Liver (tissue), 9 donors: ENCODE results near the gene GPC3. TPM values are rescaled to one million over a fixed set of nuclear protein-coding genes. Genes with fewer than 3 reads are reported as not detected.

ENCODE experiments used
- DNase-seq: peaks from one replicate; pipeline ENCODE4 v3.0.0-alpha.2; 2017; ENCODE audit warnings: low spot score
- H3K27ac ChIP-seq, 2 donors: one replicate each; pipeline ENCODE4 v1.7.0; 2013; ENCODE audit warnings: inconsistent platforms in 2 of 2, low read length in 2 of 2, control low read depth in 1 of 2, low read depth in 1 of 2, mild to moderate bottlenecking in 1 of 2
- H3K27me3 ChIP-seq, 4 donors: one replicate each; pipeline versions ENCODE4 v1.6.1 to v1.7.0; 2013; ENCODE audit warnings: low read length in 3 of 4, inconsistent platforms in 1 of 4, mild to moderate bottlenecking in 1 of 4, moderate library complexity in 1 of 4; ENCODE audit not compliant: control insufficient read depth in 4 of 4, insufficient read depth in 4 of 4
- H3K36me3 ChIP-seq, 4 donors: one replicate each; pipeline versions ENCODE4 v1.6.1 to v1.7.0; 2013; ENCODE audit warnings: low read length in 3 of 4, mild to moderate bottlenecking in 3 of 4, low read depth in 1 of 4, moderate library complexity in 1 of 4; ENCODE audit not compliant: control insufficient read depth in 4 of 4, insufficient read depth in 3 of 4
- H3K4me1 ChIP-seq, 4 donors: one replicate each; pipeline versions ENCODE4 v1.6.1 to v1.7.0; 2013; ENCODE audit warnings: low read length in 3 of 4, mild to moderate bottlenecking in 3 of 4, moderate library complexity in 1 of 4; ENCODE audit not compliant: control insufficient read depth in 4 of 4, insufficient read depth in 4 of 4
- H3K4me3 ChIP-seq, 3 donors: one replicate each; pipeline versions ENCODE4 v1.6.1 to v1.7.0; 2013; ENCODE audit warnings: low read length in 3 of 3, control low read depth in 1 of 3, low read depth in 1 of 3, mild to moderate bottlenecking in 1 of 3
- H3K9ac ChIP-seq, 2 donors: one replicate each; pipeline ENCODE4 v1.7.0; 2013; ENCODE audit warnings: low read length in 2 of 2, mild to moderate bottlenecking in 2 of 2, moderate library complexity in 2 of 2, control low read depth in 1 of 2, low read depth in 1 of 2
- H3K9me3 ChIP-seq, 4 donors: one replicate each; pipeline versions ENCODE4 v1.6.1 to v1.7.0; 2013; ENCODE audit warnings: low read length in 3 of 4; ENCODE audit not compliant: control insufficient read depth in 4 of 4
- CTCF ChIP-seq: fragments of 150-350 bp; IDR thresholded peaks from 2 replicates; pipeline ENCODE4 v1.5.1; 2017; ENCODE audit warnings: improper control_type of control experiment, low read depth, low read length; ENCODE audit not compliant: missing input control
- FOXA1 ChIP-seq: IDR thresholded peaks from 2 replicates; pipeline ENCODE4 v1.6.1; 2016; ENCODE audit warnings: antibody characterized with exemption
- FOXA2 ChIP-seq: IDR thresholded peaks from 2 replicates; pipeline ENCODE4 v1.6.1; 2016; ENCODE audit warnings: antibody characterized with exemption
- GABPA ChIP-seq, 2 donors: IDR thresholded peaks in 1 of 2; conservative IDR thresholded peaks in 1 of 2; 2 replicates each; pipeline ENCODE4 v1.6.1; 2016; ENCODE audit warnings: antibody characterized with exemption in 2 of 2, mild to moderate bottlenecking in 1 of 2, moderate library complexity in 1 of 2
- HNF4A ChIP-seq, 2 donors: conservative IDR thresholded peaks; 2 replicates each; pipeline ENCODE4 v1.6.1; 2016; ENCODE audit warnings: antibody characterized with exemption in 2 of 2, mild to moderate bottlenecking in 2 of 2
- MAX ChIP-seq: IDR thresholded peaks from 2 replicates; pipeline ENCODE4 v1.6.1; 2016; ENCODE audit warnings: antibody characterized with exemption
- NR2F2 ChIP-seq: IDR thresholded peaks from 2 replicates; pipeline ENCODE4 v1.6.1; 2016; ENCODE audit warnings: antibody characterized with exemption
- RAD21 ChIP-seq, 2 donors: IDR thresholded peaks; 2 replicates each; pipeline ENCODE4 v1.6.1; 2016; ENCODE audit warnings: antibody characterized with exemption in 2 of 2, mild to moderate bottlenecking in 2 of 2
- REST ChIP-seq: IDR thresholded peaks from 2 replicates; pipeline ENCODE4 v1.6.1; 2016; ENCODE audit warnings: antibody characterized with exemption, mild to moderate bottlenecking
- RXRA ChIP-seq, 2 donors: IDR thresholded peaks; 2 replicates each; pipeline ENCODE4 v1.6.1; 2017 to 2018; ENCODE audit warnings: antibody characterized with exemption in 2 of 2, mild to moderate bottlenecking in 1 of 2
- YY1 ChIP-seq: IDR thresholded peaks from 2 replicates; pipeline ENCODE4 v1.6.1; 2016; ENCODE audit warnings: antibody characterized with exemption, mild to moderate bottlenecking
- ZBTB33 ChIP-seq: IDR thresholded peaks from 2 replicates; pipeline ENCODE4 v1.6.1; 2016; ENCODE audit warnings: antibody characterized with exemption
- WGBS: extraction: QIAGEN DNeasy Blood & Tissue Kit; methylation state at CpG from one replicate; pipeline ENCODE4 v1.1.7; 2013; 5-methylcytosine and 5-hydroxymethylcytosine counted together
- polyA plus RNA-seq, 2 donors: library from polyadenylated mRNA; stranded (reverse) in 1 of 2; unstranded in 1 of 2; fragments of 200-250 nt in 1 of 2; fragments of >200 nt in 1 of 2; fragmentation: Nextera tagmentation in 1 of 2; extraction: Ambion mirVana in 1 of 2; gene quantifications; one replicate each; pipeline versions ENCODE4 v1.2.1 to v1.2.3, GENCODE V29; 2013 to 2015
- total RNA-seq, 2 donors: library from RNA; depleted of rRNA; stranded (reverse); fragments of >200 nt; gene quantifications; one replicate each; pipeline ENCODE4 v1.2.3, GENCODE V29; 2014
- donor health status: healthy.
- donor health status: healthy.
- donor health status: healthy.
- donor health status: healthy.
- donor health status: healthy.

GPC3 gene
- total and polyA plus RNA-seq, 4 donors: 0.40 to 1,133 (median 1.5) TPM

DNA sequence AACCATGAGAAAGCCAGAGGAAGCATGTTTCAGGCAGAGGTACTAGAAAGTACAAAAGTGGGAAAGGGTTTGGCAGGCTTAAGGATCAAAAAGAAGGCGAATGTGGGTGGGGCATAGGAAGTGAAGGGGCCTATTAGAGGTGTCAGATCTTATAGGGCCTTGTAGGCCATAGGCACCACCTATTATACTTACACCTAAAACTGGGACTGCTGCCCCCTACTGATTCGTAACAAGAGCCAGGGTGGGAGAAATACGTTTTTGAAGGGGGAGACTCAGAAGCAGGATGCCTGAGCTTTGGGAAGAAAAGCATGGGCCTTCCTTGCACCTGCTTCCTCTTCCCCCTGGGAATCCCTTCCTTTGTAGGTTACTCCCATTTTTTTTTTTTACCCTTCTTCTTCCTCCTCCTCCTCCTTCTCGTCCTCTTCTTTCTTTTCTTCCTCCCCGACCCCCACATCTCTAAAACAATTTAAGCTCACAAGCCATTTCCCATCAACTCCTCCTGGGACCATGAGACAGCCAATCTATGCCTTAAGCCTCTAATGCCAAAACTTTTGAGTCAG is 40.7 kb upstream of the GPC3 start:
- H3K27ac ChIP-seq: no peak overlapping the region
- WGBS: 75% methylated on average over 5 of the region's 5 CpGs

More for the DNA sequence above, 40.7 kb upstream of the GPC3 start:
- Histone ChIP-seq H3K9me3 (no peaks in the 10 kb centered on the region), H3K4me3 (no peak overlapping the region), H3K4me1 (peaks cover 0 to 4% (median 1%) of the 10 kb centered on the region in 4 donors), H3K27me3 (no peaks in the 10 kb centered on the region), H3K36me3 (no peaks in the 10 kb centered on the region), H3K9ac (no peak overlapping the region)
- DNase-seq: no peak
- TF ChIP-seq HNF4A (conservative IDR thresholded peaks at IDR 0.05): no peak
- TF ChIP-seq RAD21 (IDR thresholded peaks at IDR 0.05): no peak
- no peak for TF ChIP-seq GABPA (IDR thresholded peaks at IDR 0.05 in 1 of 2, conservative IDR thresholded peaks at IDR 0.05 in 1 of 2)
- no peak for TF ChIP-seq ZBTB33
- no peak for TF ChIP-seq REST
- TF ChIP-seq FOXA2: no peak
- TF ChIP-seq CTCF: no peak
- TF ChIP-seq RXRA (IDR thresholded peaks at IDR 0.05): no peak
- no peak for TF ChIP-seq MAX
- no peak for TF ChIP-seq NR2F2
- TF ChIP-seq YY1: no peak
- TF ChIP-seq FOXA1: no peak
